GM12801 (cell line): Measurements from ENCODE around the gene TPST2.

ENCODE experiments used
- CTCF ChIP-seq: IDR thresholded peaks from one replicate; pipeline ENCODE4 v1.5.1; 2011; ENCODE audit warnings: control low read depth; ENCODE audit not compliant: insufficient read length; ENCODE audit errors: extremely low read depth

TPST2 gene

GRCh38 chr22:26550498-26551033, 39.4 kb downstream of the TPST2 start:
- no peak for TF ChIP-seq CTCF

- no peak for TF ChIP-seq CTCF
These were observed 39.9 kb downstream of the TPST2 start for GRCh38 chr22:26549902-26550497.

- no peak for TF ChIP-seq CTCF
These were observed 40.9 kb downstream of the TPST2 start for GRCh38 chr22:26548984-26549383.

GRCh38 chr22:26548303-26548702, 41.6 kb downstream of the TPST2 start:
- no peak for TF ChIP-seq CTCF

- TF ChIP-seq CTCF, result no peak
These were observed 42.1 kb downstream of the TPST2 start for GRCh38 chr22:26547837-26548236.

GRCh38 chr22:26547426-26547825, 42.5 kb downstream of the TPST2 start:
- TF ChIP-seq CTCF, result no peak

GRCh38 chr22:26546282-26546681, 43.6 kb downstream of the TPST2 start:
- TF ChIP-seq CTCF, result no peak

- no peak for TF ChIP-seq CTCF
These were observed 44.1 kb downstream of the TPST2 start for GRCh38 chr22:26545827-26546226.
